GM12891 (cell line): ENCODE measurements around the gene PSAP.

ENCODE experiments used
- PAX5 ChIP-seq: IDR thresholded peaks from 2 replicates; pipeline ENCODE4 v1.6.1; 2011; ENCODE audit warnings: low read length, moderate library complexity, mild to moderate bottlenecking; ENCODE audit not compliant: insufficient read depth, severe bottlenecking
- POLR2A ChIP-seq: IDR thresholded peaks from 2 replicates; pipeline ENCODE4 v1.6.1; 2011; ENCODE audit warnings: low read depth, low read length, control low read depth
- POLR2AphosphoS5 ChIP-seq: IDR thresholded peaks from 2 replicates; pipeline ENCODE4 v1.6.1; 2011; ENCODE audit warnings: low read depth, low read length, control low read depth
- POU2F2 ChIP-seq: IDR thresholded peaks from 2 replicates; pipeline ENCODE4 v1.6.1; 2011; ENCODE audit warnings: low read depth, mild to moderate bottlenecking, control low read depth, low read length, moderate library complexity
- SPI1 ChIP-seq: IDR thresholded peaks from 2 replicates; pipeline ENCODE4 v1.6.1; 2011; ENCODE audit warnings: low read depth, low read length, control low read depth
- TAF1 ChIP-seq: IDR thresholded peaks from 2 replicates; pipeline ENCODE4 v1.6.1; 2011; ENCODE audit warnings: low read depth, low read length, control low read depth

DNA sequence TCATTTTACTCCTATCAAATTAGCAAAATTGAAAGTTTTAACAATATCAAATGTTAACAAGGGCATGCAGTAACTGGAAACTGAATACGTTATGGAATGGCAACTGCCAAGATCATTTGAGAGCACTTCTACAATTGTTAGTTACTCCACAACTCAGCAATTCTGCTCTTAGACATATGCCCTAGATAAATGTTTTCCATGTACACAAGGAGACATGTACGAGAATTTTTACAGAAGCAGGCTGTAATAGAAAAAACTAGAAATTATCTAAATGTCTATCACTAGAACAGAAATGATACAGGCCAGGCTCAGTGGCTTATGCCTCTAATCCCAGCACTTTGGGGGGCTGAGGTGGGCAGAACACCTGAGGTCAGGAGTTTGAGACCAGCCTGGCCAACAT, 7.0 kb downstream of the PSAP start:
- TF ChIP-seq POLR2A: no peak
- TF ChIP-seq POLR2AphosphoS5: no peak
- no peak for TF ChIP-seq TAF1
- TF ChIP-seq SPI1: no peak
- no peak for TF ChIP-seq POU2F2
- TF ChIP-seq PAX5: no peak
